ENCODE results near the gene CSRP1. TPM values are rescaled to one million over a fixed set of nuclear protein-coding genes. Genes with fewer than 3 reads are reported as not detected.

Gene CSRP1
- 78.0 and 111 TPM in 2 replicates for total RNA-seq

GRCh38 chr1:201506557-201507359, at the start of gene CSRP1:
TSS of gene CSRP1 (minus strand) at chr1:201507123. CDS start at chr1:201496303, 10,820 bp downstream.

GRCh38 chr1:201538612-201539551, 32.0 kb upstream of the CSRP1 start, which contains the start of gene NAV1:
TSS of gene NAV1 (plus strand) at chr1:201539127. CDS start at chr1:201622885, 83,758 bp downstream.

DNA sequence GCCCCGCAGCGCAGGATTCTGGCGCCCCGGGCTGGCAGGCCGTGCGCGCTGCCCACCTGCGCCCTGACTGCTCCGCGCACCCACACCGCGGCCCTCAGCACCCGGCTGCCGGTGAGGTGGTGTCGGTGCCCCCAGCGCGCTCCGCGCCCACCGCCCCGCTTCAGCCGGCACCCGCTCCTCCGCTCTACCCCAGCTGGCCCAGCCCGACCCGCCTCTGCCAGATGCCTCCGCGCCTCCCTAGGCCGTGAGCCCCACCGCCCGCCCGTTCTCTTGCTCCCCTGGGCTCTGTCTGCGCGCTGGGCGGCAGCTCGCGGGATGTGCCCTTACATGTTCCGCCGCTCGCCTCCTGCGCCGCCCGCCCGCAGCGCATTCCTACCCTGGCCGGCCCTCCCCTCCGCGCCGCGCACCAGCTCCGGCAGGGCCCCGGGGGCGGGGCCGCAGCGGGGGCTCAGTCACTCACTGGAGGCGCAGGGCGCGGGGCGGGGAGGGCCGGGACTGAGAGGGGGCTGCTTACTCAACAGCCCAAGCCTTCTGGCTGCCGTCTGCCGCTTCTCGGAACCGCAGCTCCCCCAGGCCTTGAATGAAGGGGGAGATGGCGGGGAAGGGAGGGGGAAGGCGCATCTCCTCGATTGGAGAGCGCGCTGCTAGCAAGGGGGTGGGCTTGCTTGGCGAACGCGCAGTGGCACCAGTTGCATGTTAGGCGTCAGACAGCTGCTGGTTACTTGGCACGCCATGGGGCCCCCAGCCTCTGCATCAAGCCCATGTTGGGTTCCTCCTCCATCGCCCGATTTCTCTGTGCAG, 37.9 kb downstream of the CSRP1 start, which contains the start of gene PHLDA3:
TSS of gene PHLDA3 (minus strand) at position 345 of the 801 bp plus-strand sequence. CDS start 402 bp downstream, outside the sequence.

Other genes with a start within 250 kb of the CSRP1 start
- 0.09 and 0.11 TPM in 2 replicates for gene PKP1, start 223.6 kb downstream of the CSRP1 start, total RNA-seq
- not detected in 2 replicates for gene TNNT2, start 129.4 kb downstream of the CSRP1 start, total RNA-seq
- 0.22 TPM in 1 of 2 replicates, not detected in the other for gene LAD1, start 107.8 kb downstream of the CSRP1 start, total RNA-seq
- not detected in 2 replicates for gene TNNI1, start 85.4 kb downstream of the CSRP1 start, total RNA-seq
- 9.6 and 15.8 TPM in 2 replicates for gene PHLDA3, start 37.9 kb downstream of the CSRP1 start, total RNA-seq
- gene NAV1, start 32.0 kb upstream of the CSRP1 start, total RNA-seq, result 4.2 and 4.4 TPM in 2 replicates

Data from dermis lymphatic vessel endothelial cell (primary cell).